Measurements from ENCODE around the gene CASK.
"Not testable (repeated sequence)": the region's sequence is repeated elsewhere in the genome, so short reads cannot be mapped to it uniquely, and the experiment has no call there.

CASK gene

DNA sequence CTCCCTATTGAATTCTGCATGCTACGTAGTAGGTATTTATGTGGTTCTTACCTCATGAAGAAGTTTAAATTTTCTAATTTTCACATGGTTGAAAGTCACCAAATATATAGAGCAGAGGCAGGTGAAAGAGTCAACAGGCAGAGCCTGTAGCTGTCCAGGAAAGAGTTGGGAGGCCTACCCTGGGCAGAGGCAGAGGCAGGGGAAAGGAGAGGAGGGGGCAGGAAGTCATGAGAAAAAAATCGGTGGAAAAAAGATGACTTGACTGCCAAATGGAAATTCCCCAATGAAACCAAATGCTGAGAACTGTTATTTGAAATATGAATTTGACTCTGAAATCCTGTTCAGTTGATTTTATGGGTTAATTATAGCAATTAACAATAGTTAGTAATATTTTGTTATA, 257.7 kb downstream of the CASK start:
- DNase-seq (ENCODE audit: extremely low spot score, insufficient read length, low read depth) (no peak), FAIRE-seq (peak; percentile 21)

DNA sequence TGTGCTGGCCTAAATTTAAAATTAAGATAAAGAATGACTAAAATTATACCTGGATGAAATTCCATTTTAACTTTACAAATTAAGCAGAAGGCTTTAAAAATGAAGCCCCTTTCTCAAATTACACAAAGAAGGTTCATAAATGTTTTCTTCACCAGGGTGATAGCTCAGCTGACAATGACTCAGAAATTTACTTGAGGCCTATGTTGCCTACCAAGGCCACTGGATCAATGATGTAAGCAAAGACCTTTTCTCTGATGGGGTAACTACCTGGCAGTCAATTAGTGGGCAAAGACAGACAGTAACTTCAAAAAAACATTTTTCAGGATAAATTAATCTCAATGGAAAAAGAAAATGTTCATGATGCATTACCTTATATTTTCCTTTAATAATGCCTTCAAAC, 258.4 kb downstream of the CASK start:
- no peak for DNase-seq (ENCODE audit: extremely low spot score, insufficient read length, low read depth)
- no peak for FAIRE-seq

DNA sequence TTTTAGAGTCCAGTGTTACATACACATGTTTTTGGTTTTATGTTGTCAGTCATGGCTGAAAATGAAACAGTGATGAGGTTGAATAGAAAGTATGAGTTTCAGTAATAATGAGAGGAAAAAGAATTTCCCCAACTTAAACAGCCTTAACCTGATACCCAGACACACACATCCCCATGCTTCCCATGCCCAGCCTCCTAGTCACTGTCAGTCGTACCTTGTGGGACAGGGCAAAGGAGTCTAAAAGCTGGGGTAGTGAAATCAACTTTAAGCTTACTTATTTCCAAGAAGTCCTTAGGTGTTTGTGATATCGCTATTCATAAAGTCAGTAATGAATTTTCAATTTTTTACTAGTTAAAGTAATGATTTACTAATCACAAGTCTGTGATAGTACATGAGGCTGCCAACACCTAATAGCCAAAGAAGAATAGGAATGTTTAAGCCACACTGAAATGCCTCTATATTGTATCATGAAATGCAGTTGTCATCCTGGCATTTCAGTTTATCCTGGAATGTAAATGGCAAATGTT, 258.9 kb downstream of the CASK start:
- FAIRE-seq (peak; percentile 92), DNase-seq (ENCODE audit: extremely low spot score, insufficient read length, low read depth) (peak; percentile 3)

DNA sequence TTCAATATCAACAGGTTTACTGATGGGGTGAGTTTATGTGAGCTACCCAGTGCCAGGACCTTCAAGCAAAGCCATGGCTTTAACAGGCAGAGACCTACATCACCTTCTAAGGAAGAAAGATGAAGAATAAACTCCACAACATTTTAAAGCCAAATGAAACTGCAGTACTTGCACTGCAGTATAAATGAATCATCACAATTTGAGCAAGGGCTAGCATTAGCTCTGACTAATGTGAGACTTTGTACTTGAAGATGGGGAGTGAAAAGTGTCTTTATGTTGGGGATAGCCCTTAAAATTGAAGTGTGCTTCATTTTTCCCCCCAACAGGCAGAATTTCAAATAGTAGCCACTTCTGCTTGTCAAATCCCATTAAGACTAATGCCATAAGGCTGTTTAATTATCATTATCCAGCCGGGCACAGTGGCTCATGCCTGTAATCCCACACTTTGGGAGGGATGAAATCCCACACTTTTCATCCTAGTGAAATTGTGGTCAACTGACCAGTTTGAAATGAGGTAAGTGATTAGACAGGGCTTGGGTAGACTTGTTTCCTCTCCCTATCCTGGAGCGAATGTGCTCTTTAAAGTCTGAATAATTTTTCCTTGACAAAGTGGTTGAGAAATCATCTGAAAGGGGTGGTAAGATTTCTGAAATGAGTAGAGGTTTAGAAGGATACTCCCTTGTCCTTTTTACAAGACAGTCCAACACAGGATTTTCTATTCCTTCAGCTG, 261.8 kb downstream of the CASK start:
- DNase-seq (ENCODE audit: extremely low spot score, insufficient read length, low read depth) (no peak), FAIRE-seq (no peak)

DNA sequence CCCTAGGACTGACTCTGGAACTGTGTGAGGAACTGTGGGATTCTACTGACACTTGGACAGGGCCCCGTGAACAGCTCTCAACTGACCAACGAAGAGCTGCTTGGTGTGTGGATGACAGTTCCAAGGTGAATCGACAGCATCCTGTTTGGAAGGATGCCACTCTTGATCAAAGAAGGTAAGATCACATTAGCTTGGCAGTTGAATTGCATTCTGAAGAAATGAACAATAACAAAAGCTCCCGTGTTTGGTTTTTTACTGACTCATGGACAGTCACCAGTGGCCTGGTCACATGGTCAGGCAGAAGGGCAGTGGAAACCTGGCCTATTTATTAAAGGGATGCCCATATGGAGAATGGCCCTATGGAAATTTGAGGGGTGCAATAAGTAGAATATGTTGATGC, 267.7 kb downstream of the CASK start:
- FAIRE-seq, result no peak
- no peak for DNase-seq (ENCODE audit: extremely low spot score, insufficient read length, low read depth)

DNA sequence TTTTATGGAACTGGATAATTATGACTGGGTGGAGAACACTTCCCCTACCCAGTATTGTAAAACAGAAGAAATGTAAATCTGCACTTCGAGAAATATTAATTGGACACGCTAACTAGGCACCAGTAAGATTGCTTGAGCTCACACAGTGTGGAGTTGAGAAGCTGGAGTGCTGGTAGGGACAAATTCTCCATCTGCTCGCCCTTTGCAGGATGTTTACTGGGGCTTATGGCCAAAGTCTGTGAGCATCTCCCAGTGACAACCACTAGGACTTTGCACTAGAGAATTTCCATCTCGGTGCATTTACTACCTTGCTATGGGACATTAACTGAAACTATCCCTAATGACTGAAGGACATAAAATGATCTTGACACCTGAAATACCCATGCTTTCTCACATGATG, 268.3 kb downstream of the CASK start:
- no peak for DNase-seq (ENCODE audit: extremely low spot score, insufficient read length, low read depth)
- no peak for FAIRE-seq

DNA sequence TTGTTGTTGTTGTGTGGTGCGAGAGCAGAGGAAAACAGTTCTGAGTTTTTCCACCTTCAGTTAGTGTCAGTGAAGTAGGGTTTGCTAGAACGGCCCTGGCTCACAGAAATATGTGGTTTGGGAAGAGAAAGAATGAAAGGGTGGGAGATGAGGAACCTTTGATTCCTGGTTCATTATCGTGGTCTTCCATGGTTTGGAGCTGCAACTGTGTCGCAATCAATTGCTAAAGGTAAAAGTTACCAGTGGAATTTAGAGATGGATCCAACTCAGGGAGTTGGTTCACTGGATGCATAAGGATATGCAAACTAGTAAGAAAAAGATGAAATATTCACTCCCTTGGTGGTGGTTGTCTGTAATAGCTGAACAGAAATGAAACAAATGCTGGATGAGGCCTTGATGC, 270.2 kb downstream of the CASK start:
- DNase-seq (ENCODE audit: extremely low spot score, insufficient read length, low read depth) (no peak), FAIRE-seq (no peak)

DNA sequence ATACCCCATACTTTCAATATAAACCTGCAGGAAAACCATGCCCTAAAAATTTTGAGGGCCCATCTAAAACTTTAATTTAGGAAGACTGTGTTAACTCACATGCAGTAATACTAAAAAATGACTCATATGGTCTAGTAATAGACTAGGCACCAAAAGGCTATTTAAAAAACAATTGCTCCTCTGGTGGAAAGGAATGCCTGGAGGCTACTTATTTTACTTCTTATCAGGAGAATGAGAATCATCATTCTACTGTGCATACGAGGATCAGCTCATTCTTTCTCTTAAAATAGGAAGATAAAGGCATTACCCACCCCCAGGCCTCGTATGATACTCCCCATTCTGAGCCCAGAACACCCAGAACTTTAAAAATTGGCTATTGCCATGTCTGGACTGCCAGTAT, 277.2 kb downstream of the CASK start:
- not testable (repeated sequence) for FAIRE-seq; DNase-seq (ENCODE audit: extremely low spot score, insufficient read length, low read depth)

DNA sequence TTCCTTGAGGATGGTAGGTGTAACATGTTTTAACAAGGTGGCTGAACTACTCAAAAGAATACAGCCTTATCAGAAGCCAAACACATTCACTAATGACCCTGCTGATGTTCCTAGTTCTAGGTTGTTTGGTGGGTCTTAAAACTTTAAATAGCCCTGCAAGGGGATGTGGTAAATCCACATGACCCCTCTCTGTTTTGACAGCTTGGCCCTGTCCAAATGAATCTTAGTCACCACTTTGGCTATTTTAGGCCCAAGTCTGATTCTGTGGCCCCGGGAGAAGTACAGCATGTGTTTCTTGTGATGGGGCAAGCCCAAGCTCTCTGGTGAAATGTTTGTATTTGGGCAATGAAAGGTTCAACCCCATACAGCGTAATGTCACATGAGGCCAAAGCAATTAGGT, 289.1 kb downstream of the CASK start:
- no peak for FAIRE-seq
- no peak for DNase-seq (ENCODE audit: extremely low spot score, insufficient read length, low read depth)

DNA sequence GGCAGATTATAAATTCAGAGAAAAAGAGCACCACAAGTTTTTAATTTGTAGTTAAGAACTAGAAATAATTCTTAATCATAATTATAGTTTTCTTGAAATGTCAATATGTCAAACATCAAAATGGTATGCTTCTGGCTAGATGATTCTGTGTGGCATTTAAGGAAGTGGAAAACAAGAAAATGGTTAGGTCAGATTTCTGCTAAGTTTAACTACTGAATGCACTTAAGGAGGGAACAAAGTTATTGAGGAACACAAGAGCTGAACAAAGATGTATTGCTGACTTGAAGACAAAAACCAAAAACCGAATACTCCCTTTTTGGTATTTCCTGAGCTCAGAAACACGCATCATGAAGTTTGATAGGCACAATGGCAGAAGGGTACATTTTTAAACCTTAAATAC, 293.3 kb downstream of the CASK start:
- DNase-seq (ENCODE audit: extremely low spot score, insufficient read length, low read depth), result no peak

DNA sequence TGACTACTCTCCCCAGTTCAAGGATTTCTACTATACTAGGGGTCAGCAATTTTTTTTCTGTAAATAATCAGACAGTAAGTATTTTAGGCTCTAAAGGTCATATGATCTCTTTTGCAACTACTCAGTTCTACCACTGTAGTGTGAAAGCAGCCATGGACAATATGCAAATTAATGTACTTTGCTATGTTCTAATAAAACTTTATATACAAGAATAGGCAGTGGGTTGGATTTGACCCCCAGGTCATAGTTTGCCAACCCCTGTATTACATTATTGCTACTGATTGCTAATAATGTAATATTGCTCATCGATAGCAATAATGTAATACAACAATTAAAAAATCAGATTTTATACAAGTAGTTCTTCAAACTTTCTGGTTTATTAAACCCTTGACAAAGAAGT, 293.8 kb downstream of the CASK start:
- FAIRE-seq (no peak), DNase-seq (ENCODE audit: extremely low spot score, insufficient read length, low read depth) (no peak)

More for the DNA sequence above, 293.3 kb downstream of the CASK start:
- peak; percentile 9 for FAIRE-seq

DNA sequence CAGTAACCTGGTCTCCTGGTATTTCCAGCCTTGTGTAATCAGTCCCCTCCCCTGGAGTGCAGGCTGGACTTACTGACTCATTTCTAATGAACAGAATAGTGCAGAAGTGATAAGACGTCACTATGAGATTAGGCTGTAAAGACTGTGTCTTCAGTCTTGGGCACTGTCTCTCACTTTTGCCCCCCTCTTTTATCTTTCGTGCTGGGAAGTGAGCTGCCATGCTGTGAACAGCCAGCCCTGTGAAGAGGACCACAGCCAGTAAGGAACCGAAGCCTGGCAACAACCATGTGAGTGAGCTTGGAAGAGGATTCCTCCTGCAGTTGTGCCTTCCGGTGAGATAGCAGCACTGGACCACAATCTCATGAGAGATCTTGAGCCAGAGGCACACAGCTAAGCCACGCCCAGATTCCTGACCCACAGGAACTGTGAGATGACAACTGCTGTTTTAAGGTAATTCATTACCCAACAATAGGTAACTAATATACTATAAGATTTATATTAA, 302.1 kb downstream of the CASK start:
- no peak for FAIRE-seq

DNA sequence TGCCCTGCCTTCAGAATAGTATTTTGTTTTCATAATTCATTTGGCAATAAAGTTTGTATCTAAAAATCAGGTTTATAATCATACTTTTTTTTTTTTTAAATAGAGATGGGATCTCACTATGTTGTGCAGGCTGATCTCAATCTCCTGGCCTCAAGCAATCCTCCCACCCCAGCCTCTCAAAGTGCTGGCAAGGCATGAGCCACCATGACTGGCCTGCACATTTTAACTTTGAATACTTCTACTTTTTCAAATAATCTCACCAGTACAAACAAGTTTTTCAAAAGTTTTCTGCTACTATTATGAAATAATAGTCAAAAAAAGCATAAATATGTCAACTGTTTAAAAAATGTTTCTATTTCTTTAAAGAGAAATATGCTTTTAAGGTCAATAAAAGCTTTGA, 304.1 kb downstream of the CASK start:
- FAIRE-seq (no peak), DNase-seq (ENCODE audit: extremely low spot score, insufficient read length, low read depth) (no peak)

More for the DNA sequence above, 302.1 kb downstream of the CASK start:
- no peak for DNase-seq (ENCODE audit: extremely low spot score, insufficient read length, low read depth)

DNA sequence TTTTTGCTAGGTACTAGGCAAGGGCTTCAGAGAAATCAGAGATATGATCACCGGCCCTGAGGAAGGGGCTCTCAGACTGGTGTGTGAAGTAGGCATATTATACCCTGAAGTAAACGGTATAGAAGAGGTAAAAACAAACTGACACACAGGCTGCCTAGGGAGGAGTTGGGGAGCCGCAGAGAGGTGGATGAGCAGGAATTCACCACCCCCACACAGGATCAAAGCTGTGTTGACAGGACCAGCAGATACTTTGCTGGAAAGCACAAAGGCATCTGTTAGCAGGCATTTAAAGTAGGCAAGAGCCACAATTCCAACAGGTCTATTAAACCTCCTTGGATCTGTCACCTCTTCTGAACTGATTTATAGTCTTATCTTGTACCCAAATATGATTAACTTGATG, 306.4 kb downstream of the CASK start:
- FAIRE-seq (no peak), DNase-seq (ENCODE audit: extremely low spot score, insufficient read length, low read depth) (no peak)

DNA sequence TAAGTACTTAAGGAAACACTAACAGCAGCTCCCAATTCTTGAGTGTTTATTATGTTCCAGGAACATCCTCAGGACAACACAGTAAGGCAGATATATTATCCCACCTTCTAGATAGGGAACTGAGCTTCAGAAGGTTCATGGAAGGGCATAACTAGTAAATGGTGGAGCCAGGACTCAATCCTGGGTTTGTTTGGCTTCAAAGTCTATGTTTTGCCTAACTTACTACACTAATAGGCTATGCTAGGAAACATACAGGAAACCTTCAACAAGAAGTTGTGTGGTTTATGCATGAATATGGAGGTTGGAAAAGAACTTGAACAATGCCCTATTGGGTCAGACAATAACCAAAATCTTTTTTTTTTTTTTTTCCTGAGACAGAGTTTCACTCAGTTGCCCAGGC, 307.1 kb downstream of the CASK start:
- FAIRE-seq, result no peak
- DNase-seq (ENCODE audit: extremely low spot score, insufficient read length, low read depth), result no peak

DNA sequence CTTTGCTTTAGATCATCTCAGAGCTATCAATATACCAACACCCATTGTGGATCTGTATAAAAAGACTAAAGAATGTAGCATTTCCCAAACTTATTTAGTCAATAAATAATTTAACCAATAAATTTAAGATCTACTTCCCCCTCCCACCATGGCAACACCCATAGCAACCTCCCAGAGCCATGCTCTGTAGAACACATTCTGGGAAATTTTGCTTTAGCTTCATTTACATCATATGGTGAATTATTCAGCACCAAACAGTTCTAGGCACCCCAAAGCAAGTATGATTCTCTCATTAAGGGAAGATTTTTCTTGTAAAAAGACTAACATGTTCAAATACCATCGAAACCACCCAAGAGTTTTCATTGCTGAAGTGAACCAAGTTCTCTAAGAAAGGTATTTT, 315.1 kb downstream of the CASK start:
- FAIRE-seq (no peak), DNase-seq (ENCODE audit: extremely low spot score, insufficient read length, low read depth) (no peak)

DNA sequence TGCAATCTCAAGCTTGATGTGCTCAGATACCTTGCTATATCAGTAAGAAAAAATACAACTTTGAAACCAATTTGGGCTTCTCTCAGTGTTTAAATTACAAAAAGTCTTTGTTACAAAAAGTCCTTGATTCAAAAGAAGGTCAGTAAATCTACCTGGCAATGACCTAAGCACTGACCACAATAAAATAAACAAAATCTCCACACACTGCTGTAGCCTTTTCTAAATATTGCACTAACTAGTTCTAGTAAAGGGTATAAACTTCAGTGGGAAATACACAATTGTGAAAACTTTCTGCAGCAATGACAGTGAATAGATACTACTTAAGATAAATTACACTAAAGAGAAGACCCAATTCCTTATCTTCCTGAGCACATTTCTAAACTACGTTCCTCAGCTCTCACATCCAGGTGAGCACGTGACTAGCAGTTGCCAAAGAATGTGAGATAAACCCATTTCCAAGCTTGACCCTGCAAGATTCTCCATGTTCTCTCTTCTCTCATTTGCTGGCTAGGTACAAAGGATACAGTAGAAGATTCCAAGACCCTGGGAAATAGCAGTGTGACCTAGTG, 316.0 kb downstream of the CASK start:
- DNase-seq (ENCODE audit: extremely low spot score, insufficient read length, low read depth) (no peak), FAIRE-seq (peak; percentile 9)

DNA sequence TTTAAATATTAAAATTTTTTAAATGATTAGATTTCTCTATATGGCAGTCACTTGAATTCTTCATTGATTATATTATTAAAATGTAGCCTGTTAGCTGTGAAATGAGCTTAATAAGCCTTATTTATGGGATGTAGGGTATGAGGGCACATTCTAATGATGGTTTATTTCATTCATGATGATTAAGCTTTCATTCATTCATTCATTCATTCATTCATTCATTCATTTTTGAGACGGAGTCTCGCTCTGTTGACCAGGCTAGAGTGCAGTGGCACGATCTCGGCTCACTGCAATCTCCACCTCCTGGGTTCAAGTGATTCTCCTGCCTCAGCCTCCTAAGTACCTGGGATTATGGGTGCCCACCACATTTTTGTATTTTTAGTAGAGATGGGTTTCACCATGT, 317.3 kb downstream of the CASK start:
- DNase-seq (ENCODE audit: extremely low spot score, insufficient read length, low read depth); FAIRE-seq: not testable (repeated sequence)

DNA sequence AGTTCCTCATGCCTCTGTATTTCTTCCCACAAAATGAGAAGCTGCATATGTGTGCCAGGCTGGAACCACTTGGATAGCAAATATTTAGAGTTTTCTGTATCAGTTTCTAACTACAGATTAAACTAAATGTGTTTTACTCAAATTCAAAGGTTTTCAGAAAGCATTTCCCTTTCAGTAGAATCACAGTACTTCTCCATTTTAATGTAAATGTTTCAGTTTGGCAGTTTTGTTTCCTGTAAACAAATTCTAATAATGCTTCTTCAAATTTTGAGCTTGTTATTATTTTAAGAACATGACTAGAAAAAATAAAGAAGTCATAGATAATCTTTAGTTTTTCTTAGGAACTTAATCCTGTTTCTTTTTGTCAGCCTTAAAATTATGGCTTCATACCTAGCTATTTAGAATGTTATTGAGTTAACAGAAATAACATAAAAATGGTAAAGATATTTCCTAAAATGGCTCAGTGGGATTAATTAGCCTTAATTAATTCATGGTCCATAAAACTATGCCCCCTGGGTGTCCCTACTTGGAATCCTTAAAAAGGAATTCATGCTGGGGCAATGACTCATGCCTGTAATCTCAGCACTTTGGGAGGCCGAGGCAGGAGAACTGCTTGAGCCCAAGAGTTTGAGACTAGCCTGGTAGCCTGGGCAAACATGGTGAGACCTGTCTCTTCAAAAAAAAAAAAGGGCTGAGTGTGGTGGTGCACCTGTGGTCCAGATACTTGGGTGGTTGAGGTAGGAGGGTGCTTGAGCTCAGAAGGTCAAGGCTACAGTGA, 318.4 kb downstream of the CASK start:
- DNase-seq (ENCODE audit: extremely low spot score, insufficient read length, low read depth) (no peak), FAIRE-seq (peak; percentile 73)

DNA sequence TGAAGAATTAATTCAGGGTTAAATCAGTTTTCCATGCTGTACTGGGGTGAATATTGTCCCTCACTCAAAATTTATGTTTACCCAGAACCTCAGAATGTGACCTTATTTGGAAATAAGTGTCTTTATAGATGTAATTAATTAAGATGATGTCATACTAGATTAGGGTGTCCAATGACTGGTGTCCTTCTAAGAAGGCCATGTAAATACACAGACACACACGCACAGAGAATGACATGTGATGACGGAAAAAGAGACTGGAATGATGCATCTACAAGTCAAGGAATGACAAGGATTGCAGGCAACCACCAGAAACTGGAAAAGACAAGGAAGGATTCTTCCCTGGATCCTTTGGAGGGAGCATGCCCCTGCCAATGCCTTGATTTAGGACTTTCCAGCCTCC, 319.2 kb downstream of the CASK start:
- FAIRE-seq, result no peak
- DNase-seq (ENCODE audit: extremely low spot score, insufficient read length, low read depth), result no peak

DNA sequence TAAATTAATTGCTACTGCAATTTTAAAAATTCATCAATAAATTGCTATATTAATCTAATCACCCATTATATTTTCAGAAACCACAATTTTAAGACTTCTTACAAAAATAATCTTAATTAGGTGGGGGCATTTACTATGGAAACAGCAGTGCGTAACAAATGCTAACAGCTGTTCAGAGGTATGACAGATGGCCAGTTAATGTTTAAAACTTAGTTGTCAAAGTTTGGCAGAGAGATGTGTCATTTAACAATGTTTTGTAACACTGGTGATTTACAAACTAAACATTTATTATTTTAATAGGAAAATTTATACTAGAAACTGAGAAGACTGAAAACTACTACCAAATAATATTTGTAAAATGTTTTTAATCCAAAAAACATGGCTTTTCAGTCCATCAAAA, 319.8 kb downstream of the CASK start:
- no peak for DNase-seq (ENCODE audit: extremely low spot score, insufficient read length, low read depth)
- FAIRE-seq, result peak; percentile 21

Measured in GM18507 (cell line).